HG03558 (cell line): ENCODE results near the gene TRPV4.

Experiments used
- ATAC-seq: cut with Tn5 transposase; IDR thresholded peaks from one replicate; pipeline ENCODE4 v1.9.1; 2021; ENCODE audit warnings: moderate number of reproducible peaks; ENCODE audit not compliant: unreplicated experiment; ENCODE audit errors: extremely low read depth

The TRPV4 gene

GRCh38 chr12:109766251-109766778 is 66.9 kb downstream of the TRPV4 start:
- ATAC-seq: no peak

GRCh38 chr12:109765446-109765810 is 67.8 kb downstream of the TRPV4 start:
- no peak for ATAC-seq

- no peak for ATAC-seq
Measured at GRCh38 chr12:109764776-109765445, 68.3 kb downstream of the TRPV4 start.

- ATAC-seq: no peak
Measured at GRCh38 chr12:109764123-109764522, 69.1 kb downstream of the TRPV4 start.

- no peak for ATAC-seq
Measured at GRCh38 chr12:109763201-109763841, 69.9 kb downstream of the TRPV4 start.

GRCh38 chr12:109762673-109763191 is 70.5 kb downstream of the TRPV4 start:
- no peak for ATAC-seq

GRCh38 chr12:109762071-109762672 is 71.0 kb downstream of the TRPV4 start:
- no peak for ATAC-seq

- no peak for ATAC-seq
Measured at GRCh38 chr12:109760930-109761921, 72.0 kb downstream of the TRPV4 start.

GRCh38 chr12:109760031-109760929 is 72.9 kb downstream of the TRPV4 start:
- ATAC-seq: no peak

- no peak for ATAC-seq
Measured at GRCh38 chr12:109759595-109759994, 73.6 kb downstream of the TRPV4 start.

GRCh38 chr12:109758426-109759420 is 74.5 kb downstream of the TRPV4 start:
- ATAC-seq: no peak

GRCh38 chr12:109757671-109758265 is 75.4 kb downstream of the TRPV4 start:
- ATAC-seq: no peak

- no peak for ATAC-seq
Measured at GRCh38 chr12:109756457-109756856, 76.7 kb downstream of the TRPV4 start.

GRCh38 chr12:109753959-109754358 is 79.2 kb downstream of the TRPV4 start:
- ATAC-seq: no peak

- no peak for ATAC-seq
Measured at GRCh38 chr12:109753054-109753401, 80.2 kb downstream of the TRPV4 start.

GRCh38 chr12:109752117-109753053 is 80.8 kb downstream of the TRPV4 start:
- no peak for ATAC-seq
